GM19238 (cell line): ENCODE results near the gene TNRC18.
"Not testable (repeated sequence)": the region's sequence is repeated elsewhere in the genome, so short reads cannot be mapped to it uniquely, and the experiment has no call there.

Experiments
- DNase-seq: peaks from one replicate; pipeline ENCODE4 v3.0.0; 2011; ENCODE audit warnings: low spot score; ENCODE audit not compliant: insufficient read length

TNRC18 gene

DNA sequence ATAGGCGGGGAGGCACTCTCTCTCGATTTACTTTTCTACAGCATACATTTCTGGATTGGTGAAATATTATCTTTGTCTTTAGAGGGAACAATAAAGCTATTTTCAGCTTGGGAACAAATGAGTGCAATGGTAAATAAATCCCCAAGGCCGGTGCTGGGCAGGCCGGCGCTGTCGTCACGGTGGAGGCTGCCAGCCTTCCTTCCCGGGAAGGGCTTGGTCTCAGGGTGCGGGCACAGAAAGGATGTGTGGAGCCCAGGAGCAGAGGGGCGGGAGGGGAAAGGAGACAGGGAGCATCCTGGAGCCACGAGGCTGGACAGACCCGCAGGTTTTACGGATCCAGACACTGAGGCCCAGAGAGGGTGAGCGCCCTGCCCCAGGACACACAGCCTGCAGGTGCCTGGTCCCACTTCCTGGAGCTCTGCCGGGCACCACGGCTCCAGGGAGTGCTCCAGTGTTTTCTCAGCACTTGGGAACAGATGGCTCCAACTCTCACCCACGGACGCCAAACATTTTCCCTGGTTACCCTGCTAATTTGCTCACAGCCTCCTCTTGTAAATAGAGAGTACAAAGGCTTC is 149.7 kb downstream of the TNRC18 start:
- not testable (repeated sequence) for DNase-seq

DNA sequence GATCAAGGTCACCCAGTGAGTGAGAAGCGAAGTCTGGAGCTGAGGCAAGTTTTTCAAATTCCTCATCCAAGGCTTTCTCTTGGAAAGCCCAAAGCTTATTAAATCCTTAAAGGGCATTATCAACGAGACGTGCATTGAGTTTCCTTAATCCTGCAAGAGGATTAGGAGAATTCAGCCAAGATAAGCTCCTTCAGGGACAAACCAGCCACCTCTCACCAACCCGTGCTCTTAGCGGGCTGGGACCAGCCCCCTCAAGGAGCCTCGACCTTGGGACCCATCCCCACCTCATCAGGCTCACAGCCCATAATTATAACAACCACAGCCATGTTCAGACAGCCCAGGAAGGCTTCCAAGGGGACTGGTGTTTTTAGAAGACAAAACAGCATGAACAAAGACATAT is 152.8 kb downstream of the TNRC18 start:
- no peak for DNase-seq

DNA sequence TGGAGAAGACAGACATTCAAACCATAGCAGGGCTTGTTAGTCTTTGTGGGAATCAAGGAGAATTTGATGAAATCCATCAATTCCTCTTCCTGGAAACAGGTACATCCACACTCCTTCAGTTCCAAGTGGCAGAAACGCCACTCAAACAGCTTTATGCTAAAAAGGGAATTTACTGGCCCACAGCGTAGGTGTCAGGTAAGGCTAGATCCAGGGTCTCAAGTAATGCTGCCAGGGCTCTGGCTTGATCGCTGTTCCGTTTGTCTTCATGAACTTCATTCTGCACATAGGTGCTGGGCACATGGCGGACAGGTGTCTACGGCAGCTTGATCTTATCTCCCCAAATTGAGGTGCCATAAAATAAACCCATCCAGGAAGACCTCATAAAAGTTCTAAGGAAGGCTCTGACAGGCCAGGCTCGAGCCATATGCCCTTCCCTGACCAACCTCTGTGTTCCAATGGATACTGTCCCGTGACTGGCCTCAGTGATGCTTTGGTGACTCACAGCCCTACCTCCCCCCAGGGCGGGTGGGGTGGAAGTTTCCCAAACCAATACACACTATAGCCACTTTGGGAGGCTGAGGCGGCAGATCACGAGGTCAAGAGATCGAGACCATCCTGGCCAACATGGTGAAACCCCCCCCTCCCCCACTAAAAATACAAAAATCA is 153.5 kb downstream of the TNRC18 start:
- DNase-seq, result not testable (repeated sequence)

DNA sequence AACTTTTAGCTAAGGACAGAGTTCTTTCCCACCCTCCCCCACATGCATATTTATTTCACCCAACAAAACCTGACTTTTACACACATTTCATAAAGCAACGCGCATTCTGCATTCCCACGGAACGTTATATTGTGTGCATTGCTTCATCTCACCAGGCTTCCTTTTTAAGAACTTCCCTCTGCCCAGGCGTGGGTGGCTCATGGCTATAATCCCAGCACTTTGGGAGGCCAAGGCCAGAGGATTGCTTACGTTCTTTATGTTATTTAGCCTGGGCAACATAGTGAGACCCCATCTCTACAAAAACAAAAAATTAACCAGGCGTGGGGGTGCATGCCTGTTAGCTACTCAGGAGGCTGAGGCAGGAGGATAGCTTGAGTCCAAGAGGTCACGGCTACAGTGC is 155.8 kb downstream of the TNRC18 start:
- not testable (repeated sequence) for DNase-seq

DNA sequence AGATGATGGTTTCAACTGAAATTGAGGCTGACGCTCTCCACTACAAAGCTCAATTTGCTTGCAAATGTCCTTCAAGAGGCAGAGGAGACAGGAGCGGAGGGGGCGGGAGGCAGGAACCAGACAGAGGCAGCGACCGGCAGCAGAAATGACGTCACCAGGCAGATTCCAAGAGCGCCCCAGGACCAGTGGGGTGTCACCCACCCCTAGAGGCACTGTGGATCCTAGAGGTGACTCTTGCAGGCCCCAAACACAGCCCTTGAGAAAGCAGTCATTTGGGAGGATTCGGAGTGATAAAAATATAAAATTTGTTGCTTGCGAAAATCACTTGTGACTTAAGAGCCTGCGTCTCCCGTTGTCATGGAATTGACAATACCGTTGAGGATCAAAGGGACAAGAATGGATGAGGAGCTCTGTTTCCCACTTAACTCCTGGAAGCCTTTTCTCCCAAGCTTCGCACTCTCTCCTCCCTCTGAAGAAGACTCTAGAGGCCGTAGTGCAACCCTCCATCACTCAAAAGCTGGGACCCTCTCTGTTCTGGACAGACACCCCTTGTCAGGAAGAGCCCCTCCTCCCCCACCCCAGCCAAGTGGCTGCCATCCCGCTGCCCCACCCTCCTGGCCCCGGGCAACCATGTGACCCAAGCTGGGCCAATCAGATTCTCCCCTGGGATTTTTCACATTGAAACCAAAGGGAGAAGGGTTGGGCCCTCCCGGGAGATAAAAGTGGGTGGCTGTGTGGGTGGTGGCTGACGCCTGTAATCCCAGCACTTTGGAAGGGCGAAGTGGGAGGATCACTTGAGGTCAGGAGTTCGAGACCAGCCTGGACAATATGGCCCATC is 157.2 kb downstream of the TNRC18 start:
- no peak for DNase-seq

DNA sequence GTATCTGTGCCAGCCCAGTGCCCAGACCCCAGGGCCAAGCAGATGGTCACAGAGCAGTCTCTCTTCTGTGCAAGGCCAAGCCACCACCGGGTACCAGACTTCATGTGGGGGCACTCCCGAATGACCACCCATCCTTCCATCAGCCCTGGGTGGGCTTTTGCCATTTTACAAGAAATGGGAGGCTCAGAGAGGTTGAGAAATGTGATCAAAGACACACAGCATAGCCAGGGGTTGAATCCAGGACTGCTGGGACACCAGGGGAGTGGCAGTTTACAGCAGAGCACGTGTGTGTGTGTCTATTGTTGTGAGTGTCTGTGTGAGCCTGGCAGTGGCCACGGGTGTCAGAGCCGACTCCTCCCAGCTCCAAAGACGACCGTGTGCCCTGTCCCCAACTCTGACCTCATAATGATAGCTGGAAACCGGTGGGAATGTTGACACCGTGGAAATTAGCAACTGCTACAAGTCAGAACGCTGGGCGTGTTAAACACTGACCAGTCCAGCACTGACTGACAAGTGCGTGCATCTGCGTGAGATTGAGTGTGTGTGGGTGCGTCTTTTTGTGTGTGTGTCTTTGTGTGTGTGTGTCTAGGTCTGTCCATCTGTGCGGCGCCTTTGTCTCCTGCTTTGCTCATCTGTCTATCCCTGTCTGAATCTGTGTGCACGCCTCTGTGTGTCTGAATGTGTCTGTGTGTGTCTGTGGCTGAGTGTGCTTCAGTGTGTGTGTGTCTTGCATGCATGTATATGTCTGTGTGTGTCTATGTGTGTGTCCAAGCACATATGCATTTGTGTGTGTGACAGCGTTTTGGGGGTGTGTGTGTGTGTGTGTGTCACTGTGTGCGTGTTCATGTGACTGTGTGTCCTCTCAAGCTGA is 158.1 kb downstream of the TNRC18 start:
- no peak for DNase-seq

DNA sequence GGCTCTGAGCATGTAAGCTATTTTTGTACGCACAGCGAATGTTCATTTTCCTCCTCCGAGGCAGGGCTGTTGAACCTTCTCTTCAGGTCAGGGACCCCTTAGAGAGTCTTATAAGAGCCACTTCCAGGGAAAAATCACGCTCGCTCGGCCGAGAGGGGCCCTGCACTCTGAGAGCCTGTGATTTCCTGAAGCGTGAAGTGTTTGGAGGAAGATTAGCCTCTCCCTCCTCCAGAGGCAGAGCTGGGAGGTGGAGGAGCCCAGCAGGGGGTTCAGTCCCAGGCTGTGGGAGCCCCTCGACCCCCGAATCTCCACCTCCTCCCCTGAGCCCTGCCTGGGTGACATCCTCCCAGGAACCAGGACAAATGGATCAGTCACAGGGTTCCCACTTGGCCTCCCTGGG is 160.6 kb downstream of the TNRC18 start:
- not testable (repeated sequence) for DNase-seq

DNA sequence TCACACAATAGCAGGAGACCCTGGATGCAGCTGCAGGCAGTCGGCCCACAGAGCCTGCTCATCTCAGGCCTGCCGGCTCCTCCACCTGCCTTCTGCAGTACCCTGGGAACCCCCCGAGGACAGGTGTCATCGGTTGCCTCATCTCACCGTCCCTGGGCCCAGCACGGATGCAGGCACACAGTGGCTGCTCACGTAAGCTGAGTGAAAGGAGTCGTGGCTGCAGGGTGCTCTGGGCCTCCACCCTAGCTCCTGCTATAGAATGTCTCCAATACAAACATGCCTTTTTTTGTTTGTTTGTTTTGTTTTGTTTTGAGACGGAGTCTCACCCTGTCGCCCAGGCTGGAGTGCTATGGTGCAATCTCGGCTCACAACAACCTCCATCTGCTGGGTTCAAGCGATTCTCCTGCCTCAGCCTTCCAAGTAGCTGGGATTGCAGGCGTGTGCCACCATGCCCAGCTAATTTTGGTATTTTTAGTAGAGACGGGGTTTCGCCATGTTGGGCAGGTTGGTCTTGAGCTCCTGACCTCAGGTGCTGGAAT is 163.0 kb downstream of the TNRC18 start:
- not testable (repeated sequence) for DNase-seq
